ENCODE measurements around the gene COX7A1. TPM values are rescaled to one million over a fixed set of nuclear protein-coding genes. Genes with fewer than 3 reads are reported as not detected.
"Not testable (repeated sequence)": the region's sequence is repeated elsewhere in the genome, so short reads cannot be mapped to it uniquely, and the experiment has no call there.

The COX7A1 gene
- total RNA-seq, 1 donor from 2014 or later = 1.0 TPM

DNA sequence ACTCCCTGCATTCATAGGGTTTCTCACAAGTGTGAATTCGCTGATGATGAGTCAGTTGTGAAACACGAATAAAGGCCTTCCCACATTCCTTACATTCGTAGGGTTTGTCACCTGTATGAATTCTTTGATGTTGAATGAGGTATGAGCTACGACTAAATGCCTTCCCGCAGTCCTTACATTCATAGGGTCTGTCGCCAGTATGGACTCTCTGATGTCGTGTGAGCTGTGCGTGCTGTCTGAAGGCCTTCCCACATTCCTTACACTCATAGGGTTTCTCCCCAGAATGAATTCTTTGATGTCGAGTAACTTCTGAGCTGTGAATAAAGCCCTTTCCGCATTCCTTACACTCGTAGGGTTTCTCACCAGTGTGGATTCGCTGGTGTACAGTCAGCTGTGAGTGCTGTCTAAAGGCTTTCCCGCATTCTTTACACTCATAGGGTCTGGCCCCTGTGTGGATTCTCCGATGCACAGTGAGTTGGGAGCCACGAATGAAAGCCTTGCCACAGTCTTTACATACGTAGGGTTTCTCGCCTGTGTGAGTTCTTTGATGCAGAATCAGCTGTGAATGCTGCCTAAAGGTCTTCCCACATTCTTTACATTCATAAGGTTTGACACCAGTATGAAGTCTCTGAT lies 30.5 kb upstream of the COX7A1 start:
- no peak for DNase-seq (ENCODE audit: low read depth)
- no peak overlapping the region for H3K4me3 ChIP-seq (ENCODE audit: low read depth, low read length)
- H3K36me3 ChIP-seq (ENCODE audit: control insufficient read depth, insufficient read depth, low read length) = no peaks in the 10 kb centered on the region
- no peaks in the 10 kb centered on the region for H3K27me3 ChIP-seq (ENCODE audit: control insufficient read depth, insufficient read depth, low read length)
- TF ChIP-seq, protein P1, sequence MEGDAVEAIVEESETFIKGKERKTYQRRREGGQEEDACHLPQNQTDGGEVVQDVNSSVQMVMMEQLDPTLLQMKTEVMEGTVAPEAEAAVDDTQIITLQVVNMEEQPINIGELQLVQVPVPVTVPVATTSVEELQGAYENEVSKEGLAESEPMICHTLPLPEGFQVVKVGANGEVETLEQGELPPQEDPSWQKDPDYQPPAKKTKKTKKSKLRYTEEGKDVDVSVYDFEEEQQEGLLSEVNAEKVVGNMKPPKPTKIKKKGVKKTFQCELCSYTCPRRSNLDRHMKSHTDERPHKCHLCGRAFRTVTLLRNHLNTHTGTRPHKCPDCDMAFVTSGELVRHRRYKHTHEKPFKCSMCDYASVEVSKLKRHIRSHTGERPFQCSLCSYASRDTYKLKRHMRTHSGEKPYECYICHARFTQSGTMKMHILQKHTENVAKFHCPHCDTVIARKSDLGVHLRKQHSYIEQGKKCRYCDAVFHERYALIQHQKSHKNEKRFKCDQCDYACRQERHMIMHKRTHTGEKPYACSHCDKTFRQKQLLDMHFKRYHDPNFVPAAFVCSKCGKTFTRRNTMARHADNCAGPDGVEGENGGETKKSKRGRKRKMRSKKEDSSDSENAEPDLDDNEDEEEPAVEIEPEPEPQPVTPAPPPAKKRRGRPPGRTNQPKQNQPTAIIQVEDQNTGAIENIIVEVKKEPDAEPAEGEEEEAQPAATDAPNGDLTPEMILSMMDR (IDR thresholded peaks at IDR 0.05; ENCODE audit: insufficient read depth, low read length, poor library complexity, severe bottlenecking) = no peak

DNA sequence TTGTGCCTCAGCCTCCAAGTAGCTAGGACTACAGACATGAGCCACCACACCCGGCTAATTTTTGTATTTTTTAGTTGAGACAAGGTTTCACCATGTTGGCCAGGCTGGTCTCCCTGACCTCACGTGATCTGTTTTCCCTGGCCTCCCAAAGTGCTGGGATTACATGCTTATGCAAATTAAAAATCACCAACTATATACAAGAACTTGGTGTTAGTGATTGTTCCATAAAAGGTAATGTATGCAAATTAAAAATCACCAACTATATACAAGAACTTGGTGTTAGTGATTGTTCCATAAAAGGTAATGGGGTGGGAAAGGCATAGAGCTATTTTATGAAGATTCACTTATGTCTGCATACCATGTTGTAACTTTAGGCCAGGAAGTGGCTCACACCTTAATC lies 26.8 kb upstream of the COX7A1 start:
- not testable (repeated sequence) for H3K4me3 ChIP-seq (ENCODE audit: low read depth, low read length)

DNA sequence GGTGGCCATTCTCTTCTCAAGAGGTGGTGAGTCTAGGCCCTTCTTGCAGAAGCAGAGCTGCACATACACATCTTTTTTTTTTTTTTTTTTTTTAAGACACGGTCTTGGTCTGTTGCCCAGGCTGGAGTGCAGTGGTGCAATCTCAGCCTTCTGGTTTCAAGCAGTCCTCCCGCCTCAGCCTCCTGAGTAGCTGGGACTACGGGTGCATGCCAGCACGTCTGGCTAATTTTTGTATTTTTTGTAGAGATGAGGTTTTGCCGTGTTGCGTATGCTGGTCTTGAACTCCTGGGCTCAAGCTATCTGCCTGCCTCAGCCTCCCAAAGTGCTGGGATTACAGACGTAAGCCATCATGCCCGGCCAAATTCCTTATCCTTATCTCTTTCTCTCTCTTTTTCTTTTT lies 21.6 kb upstream of the COX7A1 start:
- DNase-seq (ENCODE audit: low read depth); H3K27me3 ChIP-seq (ENCODE audit: control insufficient read depth, insufficient read depth, low read length); H3K36me3 ChIP-seq (ENCODE audit: control insufficient read depth, insufficient read depth, low read length); H3K4me3 ChIP-seq (ENCODE audit: low read depth, low read length): not testable (repeated sequence)

More for the DNA sequence above, 26.8 kb upstream of the COX7A1 start:
- not testable (repeated sequence) for H3K27me3 ChIP-seq (ENCODE audit: control insufficient read depth, insufficient read depth, low read length); H3K36me3 ChIP-seq (ENCODE audit: control insufficient read depth, insufficient read depth, low read length); DNase-seq (ENCODE audit: low read depth)

DNA sequence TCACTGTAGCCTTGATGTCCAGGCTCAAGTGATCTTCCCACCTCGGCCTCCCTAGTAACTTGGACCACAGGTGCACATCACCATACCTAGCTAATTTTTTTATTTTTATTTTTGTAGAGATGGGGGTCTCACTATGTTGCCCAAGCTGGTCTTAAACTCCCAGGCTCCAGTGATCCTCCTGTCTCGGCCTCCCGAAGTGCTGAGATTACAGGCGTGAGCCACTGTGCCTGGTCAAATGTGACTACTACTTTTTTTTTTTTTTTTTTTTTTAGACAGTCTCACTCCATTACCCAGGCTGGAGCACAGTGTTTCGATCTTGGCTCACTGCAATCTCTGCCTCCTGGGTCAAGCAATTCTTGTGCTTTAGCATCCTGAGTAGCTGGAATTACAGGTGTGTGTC lies 20.6 kb upstream of the COX7A1 start:
- H3K36me3 ChIP-seq (ENCODE audit: control insufficient read depth, insufficient read depth, low read length) = no peaks in the 10 kb centered on the region
- H3K4me3 ChIP-seq (ENCODE audit: low read depth, low read length) = no peak overlapping the region
- no peaks in the 10 kb centered on the region for H3K27me3 ChIP-seq (ENCODE audit: control insufficient read depth, insufficient read depth, low read length)
- DNase-seq (ENCODE audit: low read depth) = no peak
- TF ChIP-seq, protein P1 (IDR thresholded peaks at IDR 0.05; ENCODE audit: insufficient read depth, low read length, poor library complexity, severe bottlenecking) = no peak

DNA sequence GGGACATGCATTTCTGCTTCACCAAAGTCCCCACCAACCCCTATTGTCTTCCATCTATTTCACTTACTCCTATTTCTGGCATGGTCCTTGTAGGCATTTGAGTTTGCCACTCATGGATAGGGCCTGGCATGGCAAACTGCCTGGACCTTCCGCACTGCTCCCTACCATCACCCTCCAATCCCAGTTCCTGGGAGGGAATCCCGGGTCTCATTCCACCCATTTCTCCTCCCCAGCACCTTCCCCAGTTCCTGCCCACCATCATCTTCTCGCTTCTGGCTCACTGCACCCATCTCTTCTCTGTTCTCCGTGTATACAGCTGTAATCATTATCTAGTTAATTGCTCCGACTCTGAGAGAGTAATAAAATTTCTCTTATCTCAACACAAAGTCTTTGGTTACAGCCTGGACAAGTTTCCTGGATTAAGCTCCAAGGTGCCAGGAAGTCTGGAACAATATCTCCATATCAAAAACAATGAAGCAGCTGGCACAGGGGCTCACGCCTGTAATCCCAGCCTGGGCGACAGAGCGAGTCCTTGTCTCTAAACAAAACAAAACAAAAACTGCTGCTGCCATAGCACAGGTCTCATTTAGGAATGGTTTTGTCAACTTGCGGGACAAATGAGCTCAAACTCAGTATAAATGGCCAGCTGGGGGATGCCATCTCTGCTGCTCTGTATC lies 17.0 kb upstream of the COX7A1 start:
- TF ChIP-seq, protein P1 (IDR thresholded peaks at IDR 0.05; ENCODE audit: insufficient read depth, low read length, poor library complexity, severe bottlenecking) = no peak

DNA sequence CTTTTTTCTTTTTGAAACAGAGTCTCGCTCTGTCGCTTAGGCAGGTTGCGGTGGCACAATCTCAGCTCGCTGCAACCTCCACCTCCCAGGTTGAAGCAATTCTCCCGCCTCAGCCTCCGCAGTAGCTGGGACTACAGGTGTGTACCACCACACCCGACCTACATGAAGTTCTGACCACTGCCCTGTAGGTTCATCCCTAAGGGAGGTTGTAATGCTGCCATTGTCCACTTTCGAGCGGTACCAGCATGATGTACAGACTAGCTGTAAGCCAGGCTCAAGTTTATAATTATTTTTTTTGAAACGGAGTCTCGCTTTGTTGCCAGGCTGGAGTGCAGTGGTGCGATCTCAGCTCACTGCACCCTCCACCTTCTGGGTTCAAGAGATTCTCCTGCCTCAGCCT lies 11.6 kb upstream of the COX7A1 start:
- TF ChIP-seq, protein P1 (IDR thresholded peaks at IDR 0.05; ENCODE audit: insufficient read depth, low read length, poor library complexity, severe bottlenecking) = no peak
- DNase-seq (ENCODE audit: low read depth) = no peak

More for the DNA sequence above, 17.0 kb upstream of the COX7A1 start:
- DNase-seq (ENCODE audit: low read depth) = no peak
- no peaks in the 10 kb centered on the region for H3K27me3 ChIP-seq (ENCODE audit: control insufficient read depth, insufficient read depth, low read length)
- no peaks in the 10 kb centered on the region for H3K36me3 ChIP-seq (ENCODE audit: control insufficient read depth, insufficient read depth, low read length)
- H3K4me3 ChIP-seq (ENCODE audit: low read depth, low read length) = no peak overlapping the region

More for the DNA sequence above, 11.6 kb upstream of the COX7A1 start:
- Histone ChIP-seq H3K4me3 (ENCODE audit: low read depth, low read length) (no peak overlapping the region), H3K36me3 (ENCODE audit: control insufficient read depth, insufficient read depth, low read length) (peaks cover 2% of the 10 kb centered on the region), H3K27me3 (ENCODE audit: control insufficient read depth, insufficient read depth, low read length) (no peaks in the 10 kb centered on the region)
